Measurements from ENCODE around the gene PGM1. TPM values are rescaled to one million over a fixed set of nuclear protein-coding genes. Genes with fewer than 3 reads are reported as not detected.

The PGM1 gene
- total and polyA plus RNA-seq, 2 of the 4 experiments (the other 2 are of a cell fraction) = 42.6 to 94.5 TPM

DNA sequence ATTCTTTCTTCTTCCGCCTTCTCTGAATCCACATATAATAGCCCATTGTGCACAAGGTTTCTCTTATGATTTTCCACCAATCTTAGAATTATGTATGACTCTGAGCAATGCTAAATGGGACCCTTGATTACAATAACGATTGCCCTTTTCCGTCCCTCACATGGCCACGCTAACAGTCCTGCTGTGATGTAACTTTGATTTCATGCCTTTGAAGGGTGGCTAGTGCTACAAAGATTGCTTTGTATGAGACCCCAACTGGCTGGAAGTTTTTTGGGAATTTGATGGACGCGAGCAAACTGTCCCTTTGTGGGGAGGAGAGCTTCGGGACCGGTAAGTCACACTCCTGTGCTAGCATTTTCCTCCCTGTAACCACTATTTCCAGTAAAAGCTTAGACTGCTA, 45.3 kb downstream of the PGM1 start:
- no peak overlapping the region for H2BK15ac ChIP-seq (ENCODE audit: low read depth, low read length)
- in situ Hi-C loops (cut with MboI; ENCODE audit: low sequenced_read_pairs) (no loop called here), intact Hi-C loops (cut with micrococcal nuclease) (no loop called here), dilution Hi-C loops (cut with HindIII; ENCODE audit: low sequenced_read_pairs, unreplicated experiment) (no loop called here)
- no peak overlapping the region for H2AK5ac ChIP-seq (ENCODE audit: low read depth, low read length)
- ChIA-PET POLR2A (ENCODE audit: unreplicated experiment) (no interaction called here), CTCF (no interaction called here)
- H3K4ac ChIP-seq (ENCODE audit: low read depth, low read length) = no peak overlapping the region
- H3K9ac ChIP-seq (ENCODE audit: low read depth, low read length) = no peak overlapping the region
- H4K20me1 ChIP-seq (ENCODE audit: insufficient read depth, low read length) = no peaks in the 10 kb centered on the region
- TF ChIP-seq SMC3 (IDR thresholded peaks at IDR 0.05; ENCODE audit: low read depth, low read length) (no peak), MXI1 (IDR thresholded peaks at IDR 0.05; ENCODE audit: borderline replicate concordance, low read depth, low read length) (no peak)
- H3K79me1 ChIP-seq (ENCODE audit: low read depth in 1 of 2, low read length in 2 of 2) = no peaks in the 10 kb centered on the region
- H3K4me2 ChIP-seq (ENCODE audit: low read depth, low read length) = no peak overlapping the region
- no TSS peak for BruUV-seq (replicated peaks)
- no peak overlapping the region for H2BK20ac ChIP-seq (ENCODE audit: low read depth, low read length)
- H3K14ac ChIP-seq (replicated peaks; ENCODE audit: low read depth, low read length) = no peak overlapping the region
- H3K4me3 ChIP-seq (ENCODE audit: insufficient read depth, low read depth, low read length) = no peak overlapping the region
- H3K9me3 ChIP-seq (ENCODE audit: control insufficient read depth, insufficient read depth, low read length) = no peaks in the 10 kb centered on the region
- no peak overlapping the region for H4K8ac ChIP-seq (ENCODE audit: low read depth in 2 of 2, low read length in 2 of 2)
- no peak overlapping the region for H3K18ac ChIP-seq (ENCODE audit: low read depth, low read length)
- no peak overlapping the region for H2BK120ac ChIP-seq (ENCODE audit: low read depth, low read length)
- H3K4me1 ChIP-seq (ENCODE audit: control insufficient read depth, insufficient read depth, low read length) = peaks cover 2% of the 10 kb centered on the region; the same call in 1 of the 2 replicates
- 100% methylated on average over 2 of the region's 8 CpGs; no CpG with 5 or more reads in 1 of the 2 experiments for WGBS, 2 experiments (ENCODE audit: extremely low coverage in 2 of 2, insufficient read length in 1 of 2)
- H3K9me1 ChIP-seq (ENCODE audit: insufficient read depth, low read length) = peaks cover 11% of the 10 kb centered on the region
- DNase-seq (no peak), ATAC-seq (ENCODE audit: low read depth) (no peak)
- no peak overlapping the region for H2BK5ac ChIP-seq (ENCODE audit: low read depth, low read length, poor library complexity, severe bottlenecking)
- no peak overlapping the region for H2AFZ ChIP-seq (replicated peaks; ENCODE audit: low read length, poor library complexity)
- no peak overlapping the region for H4K5ac ChIP-seq (ENCODE audit: low read depth, low read length)
- H3K23ac ChIP-seq (ENCODE audit: low read depth, low read length) = no peak overlapping the region; the same call in 1 of the 2 replicates
- no peak overlapping the region for H4K91ac ChIP-seq (ENCODE audit: insufficient read depth, low read depth, low read length)
- H3K27ac ChIP-seq (ENCODE audit: insufficient read depth, low read length) = no peak overlapping the region
- peaks cover 17% of the 10 kb centered on the region for H3K36me3 ChIP-seq (ENCODE audit: control insufficient read depth, insufficient read depth, low read length)
- H3K27me3 ChIP-seq (ENCODE audit: control insufficient read depth, insufficient read depth, low read length) = no peaks in the 10 kb centered on the region
- H3K56ac ChIP-seq (ENCODE audit: extremely low read depth, insufficient read depth, low read length) = no peak overlapping the region
- no peak overlapping the region for H2AK9ac ChIP-seq (replicated peaks; ENCODE audit: low read depth, low read length, poor library complexity)

All from IMR-90 (cell line).